ENCODE results near the gene CCDC57. TPM values are rescaled to one million over a fixed set of nuclear protein-coding genes. Genes with fewer than 3 reads are reported as not detected.
A peak's percentile ranks its signal among the peaks of the same experiment; 100 is the strongest.

CCDC57 gene
- total RNA-seq, 2 experiments from 2014 or later, result 129 to 135 TPM

DNA sequence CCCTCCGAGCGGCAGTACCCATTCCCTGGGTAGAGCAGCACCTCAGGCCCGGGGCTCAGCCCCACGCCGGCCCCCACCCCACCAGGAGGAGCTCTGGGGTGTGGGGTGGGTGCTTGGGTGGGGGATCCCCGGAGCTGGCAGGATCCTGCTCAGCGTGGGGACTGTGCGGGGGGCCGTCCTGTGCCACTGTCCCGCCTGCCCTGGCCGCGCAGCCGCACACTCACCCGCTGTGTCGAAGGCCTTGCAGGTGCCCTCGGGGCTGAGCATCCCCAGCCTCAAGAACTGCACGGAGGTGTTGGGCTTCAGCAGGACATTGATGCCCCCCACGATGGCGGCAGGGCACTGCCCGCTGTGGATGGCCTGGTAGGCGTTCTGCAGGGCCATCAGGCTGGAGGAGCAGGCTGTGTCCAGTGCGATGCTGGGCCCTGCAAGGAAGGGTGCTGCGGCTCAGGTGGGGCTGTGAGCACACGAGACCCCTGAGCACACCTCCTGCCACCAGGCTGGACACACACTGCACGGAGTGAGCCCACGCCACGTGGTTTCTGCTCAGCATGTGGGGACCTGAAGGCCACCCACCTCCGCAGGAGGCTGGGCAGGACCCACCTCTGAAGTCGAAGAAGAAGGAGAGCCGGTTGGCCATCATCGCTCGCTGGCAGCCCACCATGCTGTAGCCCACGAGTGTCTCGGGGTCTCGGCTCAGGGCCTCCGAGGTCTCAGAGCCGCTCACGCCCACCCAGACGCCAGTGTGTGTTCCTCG, 119.5 kb downstream of the CCDC57 start:
- intact Hi-C loops (cut with DNase I, micrococcal nuclease), result loop anchor here in 1 of 2 experiments (10.0 kb wide), 1 partner anchor 1988 kb away; the partner anchor contains the start of gene GAA
- Mint-ChIP-seq H3K4me3 (no peak overlapping the region), H3K27me3 (no peaks in the 10 kb centered on the region), H3K27ac (no peak overlapping the region), H3K4me1 (ENCODE audit: low read depth) (peaks cover 3% of the 10 kb centered on the region), H3K36me3 (ENCODE audit: low read depth) (peaks cover 20% of the 10 kb centered on the region), H3K9me3 (no peaks in the 10 kb centered on the region)
- Histone ChIP-seq H3K4me3 (ENCODE audit: low read length) (no peak overlapping the region), H3K36me3 (ENCODE audit: insufficient read depth, low read length) (peaks cover 72% of the 10 kb centered on the region), H3K4me1 (ENCODE audit: insufficient read depth, low read length) (peaks cover 17% of the 10 kb centered on the region), H3K9me3 (ENCODE audit: control insufficient read depth in 1 of 2, insufficient read depth in 1 of 2, low read length in 2 of 2) (no peaks in the 10 kb centered on the region), H3K27me3 (ENCODE audit: control insufficient read depth in 1 of 2, insufficient read depth in 2 of 2, low read length in 2 of 2) (no peaks in the 10 kb centered on the region), H3K27ac (ENCODE audit: low read depth in 1 of 2, low read length in 2 of 2) (no peak overlapping the region)
- DNase-seq, result peak in 1 of 14 experiments; percentile 28
- ChIA-PET CTCF (no interaction called here), POLR2A (no interaction called here)
- TF ChIP-seq, protein P1, sequence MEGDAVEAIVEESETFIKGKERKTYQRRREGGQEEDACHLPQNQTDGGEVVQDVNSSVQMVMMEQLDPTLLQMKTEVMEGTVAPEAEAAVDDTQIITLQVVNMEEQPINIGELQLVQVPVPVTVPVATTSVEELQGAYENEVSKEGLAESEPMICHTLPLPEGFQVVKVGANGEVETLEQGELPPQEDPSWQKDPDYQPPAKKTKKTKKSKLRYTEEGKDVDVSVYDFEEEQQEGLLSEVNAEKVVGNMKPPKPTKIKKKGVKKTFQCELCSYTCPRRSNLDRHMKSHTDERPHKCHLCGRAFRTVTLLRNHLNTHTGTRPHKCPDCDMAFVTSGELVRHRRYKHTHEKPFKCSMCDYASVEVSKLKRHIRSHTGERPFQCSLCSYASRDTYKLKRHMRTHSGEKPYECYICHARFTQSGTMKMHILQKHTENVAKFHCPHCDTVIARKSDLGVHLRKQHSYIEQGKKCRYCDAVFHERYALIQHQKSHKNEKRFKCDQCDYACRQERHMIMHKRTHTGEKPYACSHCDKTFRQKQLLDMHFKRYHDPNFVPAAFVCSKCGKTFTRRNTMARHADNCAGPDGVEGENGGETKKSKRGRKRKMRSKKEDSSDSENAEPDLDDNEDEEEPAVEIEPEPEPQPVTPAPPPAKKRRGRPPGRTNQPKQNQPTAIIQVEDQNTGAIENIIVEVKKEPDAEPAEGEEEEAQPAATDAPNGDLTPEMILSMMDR (IDR thresholded peaks at IDR 0.05), result no peak
- no peak for ATAC-seq (ENCODE audit: poor library complexity)

DNA sequence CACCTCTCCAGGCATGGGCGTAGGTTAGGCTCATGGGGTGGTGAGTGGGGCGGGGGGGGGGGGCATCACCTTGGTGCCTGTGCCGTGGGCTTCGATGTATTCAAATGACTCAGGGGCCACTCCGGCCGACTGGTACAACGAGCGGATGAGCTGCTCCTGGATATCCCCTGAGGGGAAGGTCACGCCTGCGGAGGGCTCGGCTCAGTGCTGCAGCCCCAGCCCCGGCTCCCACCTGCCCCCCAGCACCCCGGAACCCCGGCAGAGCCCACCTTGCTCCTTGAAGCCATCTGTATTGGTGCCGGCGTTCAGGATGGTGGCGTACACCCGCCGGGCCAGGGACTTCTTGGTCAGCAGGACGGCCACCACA, 120.0 kb downstream of the CCDC57 start:
- no peaks in the 10 kb centered on the region for H3K27me3 Mint-ChIP-seq
- H3K4me3 Mint-ChIP-seq, result no peak overlapping the region
- intact Hi-C loops (cut with DNase I, micrococcal nuclease), result loop anchor here in 1 of 2 experiments (10.0 kb wide), 1 partner anchor 1988 kb away; the partner anchor contains the start of gene GAA
- no peak for DNase-seq
- Histone ChIP-seq H3K4me3 (ENCODE audit: low read length) (no peak overlapping the region), H3K9me3 (ENCODE audit: control insufficient read depth in 1 of 2, insufficient read depth in 1 of 2, low read length in 2 of 2) (no peaks in the 10 kb centered on the region), H3K4me1 (ENCODE audit: insufficient read depth, low read length) (peaks cover 17% of the 10 kb centered on the region), H3K27me3 (ENCODE audit: control insufficient read depth in 1 of 2, insufficient read depth in 2 of 2, low read length in 2 of 2) (no peaks in the 10 kb centered on the region), H3K27ac (ENCODE audit: low read depth in 1 of 2, low read length in 2 of 2) (no peak overlapping the region), H3K36me3 (ENCODE audit: insufficient read depth, low read length) (peaks cover 78% of the 10 kb centered on the region)
- CTCF ChIA-PET, result no interaction called here
- peaks cover 3% of the 10 kb centered on the region for H3K4me1 Mint-ChIP-seq (ENCODE audit: low read depth)
- H3K36me3 Mint-ChIP-seq (ENCODE audit: low read depth), result peaks cover 20% of the 10 kb centered on the region
- ATAC-seq (ENCODE audit: poor library complexity), result no peak
- TF ChIP-seq, protein P1 (IDR thresholded peaks at IDR 0.05), result no peak
- no peak overlapping the region for H3K27ac Mint-ChIP-seq
- POLR2A ChIA-PET, result no interaction called here
- H3K9me3 Mint-ChIP-seq, result no peaks in the 10 kb centered on the region

DNA sequence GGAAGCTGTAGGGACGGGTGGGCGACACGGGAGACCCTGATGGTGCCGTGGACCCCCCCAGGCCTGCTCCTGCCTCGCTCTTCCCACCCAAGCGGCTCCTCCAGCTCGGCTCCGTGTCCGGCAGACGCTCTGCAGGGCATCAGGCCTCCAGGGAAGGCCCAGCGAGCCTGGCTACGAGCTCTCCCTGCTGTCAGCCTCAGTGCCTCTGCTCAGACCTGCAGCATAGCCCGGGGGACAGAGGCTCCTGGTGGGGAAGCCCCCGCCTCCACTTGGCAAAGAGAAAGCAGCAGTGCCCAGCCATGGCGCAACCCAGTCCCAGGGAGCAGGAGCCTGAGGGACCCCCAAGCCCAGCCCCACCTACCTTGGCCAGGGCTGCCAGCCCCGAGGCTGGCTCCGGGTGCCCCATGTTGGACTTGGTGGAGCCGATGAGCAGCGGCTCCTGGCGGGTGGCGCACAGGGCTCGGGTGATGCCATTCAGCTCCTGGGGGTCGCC, 120.5 kb downstream of the CCDC57 start:
- CTCF ChIA-PET, result no interaction called here
- no peak overlapping the region for H3K4me3 Mint-ChIP-seq
- no peak overlapping the region for H3K27ac Mint-ChIP-seq
- peaks cover 16% of the 10 kb centered on the region for H3K4me1 ChIP-seq (ENCODE audit: insufficient read depth, low read length)
- no peak overlapping the region for H3K4me3 ChIP-seq (ENCODE audit: low read length)
- peak in 2 of 14 experiments; percentile 6 to 26 for DNase-seq
- peaks cover 83% of the 10 kb centered on the region for H3K36me3 ChIP-seq (ENCODE audit: insufficient read depth, low read length)
- ATAC-seq (ENCODE audit: poor library complexity), result no peak
- H3K9me3 ChIP-seq (ENCODE audit: control insufficient read depth in 1 of 2, insufficient read depth in 1 of 2, low read length in 2 of 2), result no peaks in the 10 kb centered on the region
- TF ChIP-seq, protein P1 (IDR thresholded peaks at IDR 0.05), result no peak
- H3K27me3 ChIP-seq (ENCODE audit: control insufficient read depth in 1 of 2, insufficient read depth in 2 of 2, low read length in 2 of 2), result no peaks in the 10 kb centered on the region
- H3K4me1 Mint-ChIP-seq (ENCODE audit: low read depth), result peaks cover 3% of the 10 kb centered on the region
- no peaks in the 10 kb centered on the region for H3K9me3 Mint-ChIP-seq
- peaks cover 20% of the 10 kb centered on the region for H3K36me3 Mint-ChIP-seq (ENCODE audit: low read depth)
- no peaks in the 10 kb centered on the region for H3K27me3 Mint-ChIP-seq
- POLR2A ChIA-PET, result no interaction called here
- H3K27ac ChIP-seq (ENCODE audit: low read depth in 1 of 2, low read length in 2 of 2), result no peak overlapping the region
- intact Hi-C loops (cut with DNase I, micrococcal nuclease), result loop anchor here in 1 of 2 experiments (10.0 kb wide), 1 partner anchor 1987 kb away; the partner anchor contains the start of gene GAA

Data from CD4-positive, alpha-beta T cell (primary cell).